ENCODE results near the gene ANKRD23.
"Not testable (repeated sequence)": the region's sequence is repeated elsewhere in the genome, so short reads cannot be mapped to it uniquely, and the experiment has no call there.

The ANKRD23 gene

DNA sequence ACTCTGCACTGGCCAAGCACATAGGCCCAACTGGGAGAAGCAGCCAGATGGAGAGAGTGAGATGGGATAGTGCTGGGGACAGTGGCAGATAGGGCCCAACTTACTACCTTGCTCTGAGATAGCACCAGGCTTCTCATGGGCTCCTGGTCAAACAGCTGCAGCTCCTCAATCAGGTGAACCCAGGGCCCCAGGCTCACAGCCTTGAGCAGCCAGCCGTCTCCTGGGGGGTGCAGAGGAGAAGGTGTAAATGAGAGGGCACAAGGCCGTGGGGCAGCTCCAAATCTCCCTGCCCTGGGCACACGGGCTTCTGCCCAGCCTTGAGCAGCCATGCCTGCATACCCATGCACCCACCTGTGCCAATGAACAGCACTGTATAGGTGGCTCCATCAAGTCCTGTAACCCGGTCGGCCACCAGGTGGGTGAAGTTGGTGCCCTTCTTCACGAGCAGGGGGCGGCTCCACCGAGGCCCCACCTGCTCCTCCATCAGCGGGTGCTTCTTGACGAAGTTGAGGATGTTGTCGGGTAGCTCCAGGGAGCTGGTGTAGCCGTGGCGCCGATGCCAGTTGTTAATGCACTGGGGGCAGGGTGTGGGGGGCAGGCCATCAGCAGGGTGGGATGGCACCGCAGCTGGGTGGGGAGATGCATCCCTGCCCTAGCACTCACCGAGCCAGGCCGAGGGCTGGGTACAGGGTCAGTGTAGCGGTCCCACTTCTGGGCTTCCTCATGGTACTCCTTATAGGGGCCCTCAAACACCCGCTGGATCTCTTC is 19.9 kb upstream of the ANKRD23 start:
- DNase-seq (ENCODE audit: low spot score) = no peak

GRCh38 chr2:96863056-96863455 is 19.2 kb upstream of the ANKRD23 start:
- DNase-seq (ENCODE audit: low spot score) = not testable (repeated sequence)

DNA sequence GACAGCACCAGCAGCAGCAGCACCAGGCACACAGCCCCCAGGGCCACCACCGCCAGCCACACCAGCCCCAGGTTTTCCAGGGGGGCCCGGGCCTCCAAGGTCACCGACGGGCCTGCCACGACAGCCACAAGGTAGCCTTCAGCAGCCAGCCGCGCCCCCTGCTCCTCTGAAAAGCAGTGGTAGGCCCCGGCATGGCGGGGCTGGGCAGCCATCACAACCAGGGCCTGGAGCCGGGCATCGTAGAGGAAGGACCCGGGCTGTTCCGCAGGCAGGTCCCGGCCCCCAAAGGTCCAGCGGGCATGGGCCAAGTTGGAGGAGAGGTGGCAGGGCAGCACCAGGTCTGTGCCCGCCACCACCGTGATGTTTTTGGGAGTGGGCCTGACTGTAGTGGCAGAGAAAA is 17.3 kb upstream of the ANKRD23 start:
- DNase-seq (ENCODE audit: low spot score) = no peak

GRCh38 chr2:96860065-96861029 is 16.5 kb upstream of the ANKRD23 start:
- DNase-seq (ENCODE audit: low spot score) = peak; percentile 54

GRCh38 chr2:96859681-96860064 is 15.9 kb upstream of the ANKRD23 start:
- DNase-seq (ENCODE audit: low spot score) = peak; percentile 64

GRCh38 chr2:96859099-96859649 is 15.4 kb upstream of the ANKRD23 start:
- DNase-seq (ENCODE audit: low spot score) = peak; percentile 53

- DNase-seq (ENCODE audit: low spot score) = peak; percentile 98
Measured at GRCh38 chr2:96857667-96858372, 14.0 kb upstream of the ANKRD23 start, which contains the start of gene ANKRD39. ANKRD39 (minus strand) TSS chr2:96858016; CDS start chr2:96857987, 29 bp downstream.

GRCh38 chr2:96856776-96857666 is 13.2 kb upstream of the ANKRD23 start:
- DNase-seq (ENCODE audit: low spot score) = peak; percentile 34

GRCh38 chr2:96853321-96853720 is 9.5 kb upstream of the ANKRD23 start:
- DNase-seq (ENCODE audit: low spot score) = no peak

- no peak for DNase-seq (ENCODE audit: low spot score)
Measured at GRCh38 chr2:96852667-96853066, 8.8 kb upstream of the ANKRD23 start.

DNA sequence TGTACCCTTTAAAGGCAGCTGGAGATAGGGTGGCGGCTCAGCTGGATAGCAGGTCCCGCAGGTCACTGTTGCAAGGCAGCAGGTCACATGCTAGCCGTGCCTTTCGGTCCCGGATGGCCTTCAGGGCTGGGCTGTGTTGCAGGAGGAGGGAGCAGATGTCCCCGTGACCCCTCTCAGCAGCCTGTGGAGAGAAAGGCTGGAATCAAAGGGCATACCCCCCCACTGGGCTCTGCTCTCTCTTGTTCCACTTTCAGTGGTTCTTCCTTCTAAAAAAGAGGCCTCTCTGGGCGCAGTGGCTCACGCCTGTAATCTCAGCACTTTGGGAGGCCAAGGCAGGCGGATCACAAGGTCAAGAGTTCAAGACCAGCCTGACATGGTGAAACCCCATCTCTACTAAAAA is 4.4 kb upstream of the ANKRD23 start:
- no peak for DNase-seq (ENCODE audit: low spot score)

DNA sequence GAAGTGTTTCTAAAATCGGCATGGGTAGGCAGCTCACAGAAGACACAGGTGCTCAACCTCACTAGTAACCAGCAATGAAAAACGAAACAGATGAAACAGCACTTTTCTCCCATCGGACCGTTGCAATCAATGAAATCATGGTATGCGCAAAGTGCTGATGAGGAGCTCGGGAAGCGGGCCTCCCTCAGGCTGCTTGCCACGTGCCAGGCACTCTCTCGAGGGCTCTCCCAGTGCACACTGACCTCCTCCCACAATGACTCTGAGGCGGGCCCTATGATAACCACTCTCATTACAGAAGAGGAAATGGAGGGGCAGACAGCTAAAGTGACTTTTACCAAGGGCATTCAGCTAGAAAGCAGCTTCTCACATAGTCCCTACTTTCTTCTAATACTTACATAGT is 3.8 kb upstream of the ANKRD23 start:
- no peak for DNase-seq (ENCODE audit: low spot score)

- no peak for DNase-seq (ENCODE audit: low spot score)
Measured at GRCh38 chr2:96846825-96847224, 3.0 kb upstream of the ANKRD23 start.

DNA sequence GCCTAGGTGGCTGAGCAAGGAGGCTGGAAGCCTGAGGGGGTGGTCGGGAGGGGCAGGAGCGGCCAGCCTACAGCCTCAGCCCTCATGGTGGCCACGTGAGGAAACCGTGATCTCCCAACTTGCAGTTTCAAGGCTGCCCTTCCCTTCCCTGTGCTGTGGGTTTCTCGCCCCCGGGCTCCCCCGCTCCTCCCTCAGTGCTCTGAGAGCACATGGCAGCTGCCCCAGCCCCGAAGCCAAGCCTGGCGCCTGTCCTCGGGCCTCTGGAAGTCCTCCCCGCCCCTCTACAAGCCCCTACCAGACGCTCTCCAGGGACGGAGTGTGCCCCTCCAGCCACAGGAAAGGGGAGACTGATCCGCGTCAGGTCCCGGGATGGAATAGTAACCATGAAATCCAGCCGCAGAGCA is 586 bp upstream of the ANKRD23 start:
- no peak for DNase-seq (ENCODE audit: low spot score)

- DNase-seq (ENCODE audit: low spot score) = no peak
Measured at GRCh38 chr2:96842600-96842999, 1.2 kb downstream of the ANKRD23 start.

DNA sequence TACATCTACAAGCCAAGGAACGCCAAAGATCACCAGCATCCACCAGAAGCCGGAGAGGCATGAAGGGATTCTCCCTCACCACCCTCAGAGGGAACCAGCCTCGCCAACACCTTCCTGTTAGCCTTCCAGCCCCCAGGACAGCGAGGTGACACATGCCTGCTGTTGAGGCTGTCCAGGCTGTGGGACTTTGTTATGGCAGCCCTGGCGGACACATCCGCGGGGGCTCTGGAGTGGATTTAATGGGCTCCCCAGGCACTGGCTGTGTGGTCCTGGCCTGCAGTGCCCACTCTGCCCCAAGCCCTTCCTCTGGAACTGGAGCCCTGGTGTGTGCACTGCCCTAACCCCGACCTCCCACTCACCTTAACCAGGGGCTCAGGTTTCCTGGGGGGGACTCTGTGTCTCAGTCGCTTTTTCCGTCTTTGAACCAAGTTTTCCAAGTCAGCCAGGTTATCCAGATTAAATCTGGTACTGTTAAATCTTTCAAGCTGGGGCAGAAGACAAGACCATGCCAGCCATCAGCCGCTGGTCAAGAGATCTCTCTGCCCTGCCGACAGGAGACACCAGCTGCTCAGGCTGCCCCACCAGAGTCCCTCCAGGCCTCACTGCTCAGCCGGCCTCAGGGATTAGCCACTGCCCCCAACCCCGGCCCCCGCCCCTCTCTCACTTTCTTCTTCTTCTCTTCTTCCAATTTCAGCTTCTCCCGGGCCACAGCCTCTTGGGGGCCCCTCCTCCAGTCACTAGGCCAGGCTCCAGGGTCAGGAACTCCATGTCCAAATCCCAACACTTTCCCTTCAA is 1.9 kb downstream of the ANKRD23 start:
- no peak for DNase-seq (ENCODE audit: low spot score)

- no peak for DNase-seq (ENCODE audit: low spot score)
Measured at GRCh38 chr2:96839875-96840850, 3.7 kb downstream of the ANKRD23 start.

GRCh38 chr2:96839293-96839874 is 4.4 kb downstream of the ANKRD23 start:
- no peak for DNase-seq (ENCODE audit: low spot score)
